Esophagus (tissue), 2 donors: ENCODE data around the gene SSBP3. TPM values are rescaled to one million over a fixed set of nuclear protein-coding genes. Genes with fewer than 3 reads are reported as not detected.

Experiments used
- H3K27ac ChIP-seq, 2 donors: one replicate each; pipeline ENCODE4 v1.5.1; 2013; ENCODE audit warnings: low read depth in 2 of 2, mild to moderate bottlenecking in 2 of 2, inconsistent platforms in 1 of 2, low read length in 1 of 2, moderate library complexity in 1 of 2
- H3K27me3 ChIP-seq, 2 donors: one replicate each; pipeline ENCODE4 v1.6.1; 2013; ENCODE audit warnings: low read length in 2 of 2, control low read depth in 1 of 2, mild to moderate bottlenecking in 1 of 2; ENCODE audit not compliant: insufficient read depth in 2 of 2, control insufficient read depth in 1 of 2
- H3K36me3 ChIP-seq, 2 donors: one replicate each; pipeline ENCODE4 v1.6.1; 2013; ENCODE audit warnings: low read length in 1 of 2; ENCODE audit not compliant: control insufficient read depth in 2 of 2, insufficient read depth in 2 of 2
- H3K4me1 ChIP-seq, 2 donors: one replicate each; pipeline ENCODE4 v1.6.1; 2013; ENCODE audit warnings: low read length in 1 of 2; ENCODE audit not compliant: control insufficient read depth in 2 of 2, insufficient read depth in 2 of 2
- H3K4me3 ChIP-seq, 2 donors: one replicate each; pipeline ENCODE4 v1.5.1; 2013; ENCODE audit warnings: low read length in 2 of 2, mild to moderate bottlenecking in 2 of 2, low read depth in 1 of 2, moderate library complexity in 1 of 2
- H3K9me3 ChIP-seq, 2 donors: one replicate each; pipeline ENCODE4 v1.6.1; 2013; ENCODE audit warnings: mild to moderate bottlenecking in 2 of 2, low read depth in 1 of 2, low read length in 1 of 2, moderate library complexity in 1 of 2; ENCODE audit not compliant: control insufficient read depth in 2 of 2, insufficient read depth in 1 of 2
- WGBS, 2 donors: extraction: QIAGEN DNeasy Blood & Tissue Kit; methylation state at CpG; one replicate each; pipeline ENCODE4 v1.1.7; 2013; 5-methylcytosine and 5-hydroxymethylcytosine counted together
- polyA plus RNA-seq, 2 donors: library from polyadenylated mRNA; stranded (reverse); fragments of 200-250 nt; gene quantifications; one replicate each; pipeline ENCODE4 v1.2.3, GENCODE V29; 2013
- donor health status: healthy with polysubstance abuse.
- donor health status: Bipolar disorder and iron deficiency.

SSBP3 gene
- polyA plus RNA-seq, 2 donors: 30.7 to 39.0 TPM

DNA sequence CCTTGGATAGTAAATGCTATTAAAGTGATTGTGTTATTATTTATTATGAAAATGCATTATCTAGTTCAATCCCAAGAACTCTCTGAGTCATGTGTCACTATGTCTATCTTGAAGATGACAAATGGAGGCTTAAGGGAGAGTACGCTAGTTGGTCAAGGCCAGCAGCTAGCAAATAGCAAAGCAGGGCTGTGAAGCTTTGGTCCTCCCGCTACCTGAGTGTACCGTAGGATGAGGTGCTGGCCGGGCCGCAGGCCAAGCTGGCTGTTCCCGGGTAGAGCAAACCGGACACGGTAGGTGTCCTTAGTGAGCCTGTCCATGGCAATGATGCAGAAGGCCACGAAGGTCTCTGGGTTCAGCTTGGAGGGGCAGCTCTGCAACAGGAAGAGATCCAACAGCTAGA is 215.7 kb downstream of the SSBP3 start:
- WGBS, 2 donors: 92 to 94% methylated on average over 9 of the region's 9 CpGs
- no peaks in the 10 kb centered on the region for H3K9me3 ChIP-seq
- H3K36me3 ChIP-seq: peaks cover 6 to 13% of the 10 kb centered on the region in 2 donors
- H3K4me1 ChIP-seq: no peaks in the 10 kb centered on the region
- H3K27me3 ChIP-seq: no peaks in the 10 kb centered on the region
- no peak overlapping the region for H3K27ac ChIP-seq
- no peak overlapping the region for H3K4me3 ChIP-seq

- peaks cover 0 to 8% of the 10 kb centered on the region in 2 donors for H3K36me3 ChIP-seq
- H3K4me1 ChIP-seq: no peaks in the 10 kb centered on the region
- H3K27me3 ChIP-seq: no peaks in the 10 kb centered on the region
- no peak overlapping the region for H3K4me3 ChIP-seq
- no peaks in the 10 kb centered on the region for H3K9me3 ChIP-seq
- no peak overlapping the region for H3K27ac ChIP-seq
- 73 to 83% methylated on average over 1 of the region's 1 CpG for WGBS, 2 donors
Observed at GRCh38 chr1:54188291-54188690, 217.9 kb downstream of the SSBP3 start.

- H3K4me1 ChIP-seq: no peaks in the 10 kb centered on the region
- no peaks in the 10 kb centered on the region for H3K9me3 ChIP-seq
- H3K27me3 ChIP-seq: no peaks in the 10 kb centered on the region
- 92 to 93% methylated on average over 3 of the region's 3 CpGs for WGBS, 2 donors
- no peak overlapping the region for H3K4me3 ChIP-seq
- peaks cover 0 to 8% of the 10 kb centered on the region in 2 donors for H3K36me3 ChIP-seq
- no peak overlapping the region for H3K27ac ChIP-seq
Observed at GRCh38 chr1:54186056-54186455, 220.1 kb downstream of the SSBP3 start.

GRCh38 chr1:54180701-54181360 is 225.4 kb downstream of the SSBP3 start:
- peaks cover 0 to 2% of the 10 kb centered on the region in 2 donors for H3K9me3 ChIP-seq
- peaks cover 0 to 10% of the 10 kb centered on the region in 2 donors for H3K36me3 ChIP-seq
- H3K27ac ChIP-seq: no peak overlapping the region
- 88 to 89% methylated on average over 5 of the region's 5 CpGs for WGBS, 2 donors
- no peaks in the 10 kb centered on the region for H3K27me3 ChIP-seq
- no peaks in the 10 kb centered on the region for H3K4me1 ChIP-seq
- no peak overlapping the region for H3K4me3 ChIP-seq

DNA sequence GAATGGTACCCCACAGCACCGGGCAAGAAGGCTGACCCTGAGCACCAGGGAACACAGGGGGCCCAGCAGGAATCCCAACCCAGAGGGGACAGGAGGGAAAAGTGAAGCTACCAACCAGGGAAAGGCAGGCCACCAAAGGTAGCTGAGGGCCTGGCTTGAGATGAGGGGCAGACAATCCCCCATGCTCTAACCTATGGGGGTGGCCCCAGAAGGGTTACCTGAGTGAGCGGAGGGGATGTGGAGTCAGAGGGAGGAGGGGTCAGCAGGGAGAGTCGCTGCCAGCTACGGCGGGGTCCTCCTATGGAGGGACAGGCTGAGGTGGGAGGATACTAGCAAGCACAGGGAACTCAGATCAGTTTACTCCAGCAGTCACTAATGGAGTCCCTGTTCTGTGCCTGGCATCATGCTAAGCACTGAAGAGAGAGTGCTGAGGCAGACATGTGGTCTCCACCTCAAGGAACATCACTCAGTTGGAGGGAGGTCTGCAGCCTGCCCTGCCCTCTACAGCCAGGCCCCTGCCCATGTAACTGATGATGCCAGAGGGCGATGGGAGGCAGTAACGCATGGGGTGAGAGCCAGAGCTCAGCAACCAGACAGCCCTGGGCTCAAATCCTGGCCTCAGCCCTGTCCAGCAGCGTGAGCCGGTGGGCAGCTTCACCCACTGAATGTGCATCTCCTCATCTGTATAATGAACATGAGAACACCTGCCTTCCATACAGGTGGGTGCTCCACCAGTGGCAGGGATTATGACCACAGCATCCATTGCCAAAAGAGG is 227.7 kb downstream of the SSBP3 start:
- Histone ChIP-seq H3K27me3 (no peaks in the 10 kb centered on the region), H3K27ac (no peak overlapping the region), H3K36me3 (peaks cover 0 to 10% of the 10 kb centered on the region in 2 donors), H3K4me3 (no peak overlapping the region), H3K4me1 (no peaks in the 10 kb centered on the region), H3K9me3 (peaks cover 0 to 2% of the 10 kb centered on the region in 2 donors)
- 81 to 90% methylated on average over 9 of the region's 9 CpGs for WGBS, 2 donors

DNA sequence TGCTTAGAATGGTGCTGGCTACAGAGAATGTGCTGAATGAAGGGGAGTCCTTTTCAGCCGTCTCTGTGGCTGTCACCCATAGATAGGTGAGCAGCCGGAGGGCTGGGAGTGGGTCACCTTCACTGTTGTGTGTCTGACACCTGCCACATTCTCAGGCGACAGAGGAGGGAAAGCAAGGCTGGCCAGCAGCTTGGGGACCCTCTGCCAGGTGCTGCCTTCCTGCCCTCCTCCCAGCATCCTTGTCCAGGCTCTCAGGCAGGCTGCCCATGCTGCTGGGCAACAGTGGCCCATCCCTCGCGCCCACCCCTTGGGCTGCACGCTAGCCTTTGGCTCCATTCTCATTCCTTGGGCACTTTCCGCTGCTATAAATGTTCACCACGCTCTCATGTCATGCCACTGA is 228.5 kb downstream of the SSBP3 start:
- no peaks in the 10 kb centered on the region for H3K27me3 ChIP-seq
- no peak overlapping the region for H3K27ac ChIP-seq
- H3K4me3 ChIP-seq: no peak overlapping the region
- peaks cover 0 to 2% of the 10 kb centered on the region in 2 donors for H3K9me3 ChIP-seq
- 89 to 92% methylated on average over 8 of the region's 8 CpGs for WGBS, 2 donors
- peaks cover 0 to 10% of the 10 kb centered on the region in 2 donors for H3K36me3 ChIP-seq
- no peaks in the 10 kb centered on the region for H3K4me1 ChIP-seq

DNA sequence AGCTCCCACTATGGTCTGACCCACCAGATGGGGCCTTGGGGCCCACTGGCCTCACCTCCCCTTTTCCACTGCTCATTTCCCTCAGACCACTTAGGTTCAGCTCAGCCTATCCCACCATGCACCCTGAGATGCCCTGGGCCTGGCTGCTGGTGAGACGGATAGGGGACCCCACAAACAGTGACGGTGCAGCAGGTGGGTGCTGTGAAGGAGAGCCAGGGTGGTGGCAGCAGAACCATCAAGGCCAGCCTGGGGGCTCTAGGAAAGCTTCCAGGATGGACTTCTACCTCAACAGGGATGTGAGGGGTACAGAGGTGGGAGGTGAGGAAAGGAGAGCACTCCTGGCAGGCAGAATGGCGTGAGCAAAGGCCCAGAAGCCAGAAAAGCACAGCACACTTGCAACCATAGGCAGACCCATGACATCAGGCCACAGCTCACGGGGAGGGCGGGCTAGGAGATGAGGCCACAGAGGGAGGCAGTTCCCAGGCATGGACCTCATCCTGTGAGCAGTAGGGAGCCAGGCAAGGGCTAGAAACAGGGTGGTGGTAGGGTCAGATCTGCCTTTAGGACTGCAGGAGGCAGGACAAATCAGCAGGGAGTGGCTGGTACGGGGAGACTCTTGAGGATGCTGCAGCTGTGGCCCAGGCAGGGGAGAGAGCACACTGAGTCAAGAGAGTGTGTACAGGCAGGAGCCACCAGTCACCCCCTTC is 229.4 kb downstream of the SSBP3 start:
- peaks cover 0 to 2% of the 10 kb centered on the region in 2 donors for H3K9me3 ChIP-seq
- H3K27me3 ChIP-seq: no peaks in the 10 kb centered on the region
- no peaks in the 10 kb centered on the region for H3K4me1 ChIP-seq
- H3K27ac ChIP-seq: no peak overlapping the region
- no peak overlapping the region for H3K4me3 ChIP-seq
- WGBS, 2 donors: 91 to 96% methylated on average over 6 of the region's 6 CpGs
- H3K36me3 ChIP-seq: peaks cover 0 to 10% of the 10 kb centered on the region in 2 donors

Other genes starting within 250 kb of the SSBP3 start
- gene CYB5RL, start 206.4 kb downstream of the SSBP3 start, polyA plus RNA-seq: 1 to 10 TPM; 1.7 to 1.8 TPM
- 10 to 100 TPM; 17.8 to 69.7 TPM for gene MRPL37, start 206.2 kb downstream of the SSBP3 start, polyA plus RNA-seq
- gene ACOT11, start 141.8 kb upstream of the SSBP3 start, polyA plus RNA-seq: 10 to 100 TPM; 10.5 to 13.0 TPM
- under 1 TPM; 0.24 to 0.26 TPM for gene FAM151A, start 217.1 kb upstream of the SSBP3 start, polyA plus RNA-seq
- 1 to 10 TPM in 1 of 2 donors, under 1 TPM in 1; 0.80 to 2.3 TPM for gene MROH7, start 235.4 kb upstream of the SSBP3 start, polyA plus RNA-seq